Kidney epithelial cell (primary cell): ENCODE data around the gene APBB2. TPM values are rescaled to one million over a fixed set of nuclear protein-coding genes. Genes with fewer than 3 reads are reported as not detected.

ENCODE experiments used
- DNase-seq: peaks from one replicate; pipeline ENCODE4 v3.0.0-alpha.2; 2010; ENCODE audit warnings: low read depth
- H3K27me3 ChIP-seq: 2 replicates; pipeline ENCODE4 v1.6.0; 2011; ENCODE audit warnings: low read length; ENCODE audit not compliant: control insufficient read depth, insufficient read depth
- H3K36me3 ChIP-seq: 2 replicates; pipeline ENCODE4 v1.5.1; 2011; ENCODE audit warnings: low read length; ENCODE audit not compliant: control insufficient read depth, insufficient read depth
- H3K4me3 ChIP-seq: 2 replicates; pipeline ENCODE4 v1.5.1; 2011; ENCODE audit warnings: low read depth, mild to moderate bottlenecking, control low read depth, low read length
- total RNA-seq: library from RNA; depleted of rRNA; stranded (reverse); fragments of >200 nt; gene quantifications from 2 replicates; pipeline ENCODE4 v1.2.3, GENCODE V29; 2015
- TF ChIP-seq, protein P1 (sequence below): IDR thresholded peaks from 2 replicates; pipeline ENCODE4 v1.5.1; 2011; ENCODE audit warnings: mild to moderate bottlenecking, moderate library complexity, low read length, control low read depth, inconsistent platforms; ENCODE audit not compliant: insufficient read depth, poor library complexity, severe bottlenecking

APBB2 gene
- total RNA-seq, 1 donor from 2014 or later, result 52.0 TPM

DNA sequence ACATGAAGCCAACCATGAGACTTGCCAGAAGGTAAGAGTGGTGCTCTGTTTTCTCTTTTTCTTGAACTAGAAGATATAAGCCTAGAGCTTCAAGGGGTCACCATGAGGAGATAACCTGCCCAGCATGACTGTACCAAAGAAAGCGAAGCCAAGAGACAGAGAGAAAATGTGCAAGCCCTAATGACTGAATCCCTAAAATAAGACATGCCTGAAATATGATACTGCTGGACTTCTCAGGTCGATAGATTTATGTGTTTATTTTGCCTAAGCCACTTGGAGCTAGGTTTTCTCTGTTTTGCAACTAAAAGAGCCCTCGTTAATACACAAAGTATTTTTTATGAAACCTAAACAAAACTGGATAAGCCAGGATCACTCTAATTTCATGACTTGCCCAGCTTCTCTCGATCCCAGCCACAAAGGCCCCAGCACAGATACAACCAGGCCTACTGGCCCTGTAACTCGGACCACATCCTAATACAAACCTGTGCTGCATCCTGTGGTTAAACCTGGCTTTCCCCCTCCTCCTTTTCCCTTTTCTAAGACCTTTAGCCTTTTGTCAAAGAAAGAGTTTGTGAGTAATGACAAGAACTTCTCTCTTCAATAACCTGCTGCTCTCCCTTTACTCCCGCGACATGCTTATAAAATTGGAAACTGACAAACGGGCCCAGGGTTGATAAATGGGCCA lies 185.8 kb downstream of the APBB2 start:
- Histone ChIP-seq H3K36me3 (no peaks in the 10 kb centered on the region), H3K27me3 (no peaks in the 10 kb centered on the region), H3K4me3 (no peak overlapping the region)
- TF ChIP-seq, protein P1, sequence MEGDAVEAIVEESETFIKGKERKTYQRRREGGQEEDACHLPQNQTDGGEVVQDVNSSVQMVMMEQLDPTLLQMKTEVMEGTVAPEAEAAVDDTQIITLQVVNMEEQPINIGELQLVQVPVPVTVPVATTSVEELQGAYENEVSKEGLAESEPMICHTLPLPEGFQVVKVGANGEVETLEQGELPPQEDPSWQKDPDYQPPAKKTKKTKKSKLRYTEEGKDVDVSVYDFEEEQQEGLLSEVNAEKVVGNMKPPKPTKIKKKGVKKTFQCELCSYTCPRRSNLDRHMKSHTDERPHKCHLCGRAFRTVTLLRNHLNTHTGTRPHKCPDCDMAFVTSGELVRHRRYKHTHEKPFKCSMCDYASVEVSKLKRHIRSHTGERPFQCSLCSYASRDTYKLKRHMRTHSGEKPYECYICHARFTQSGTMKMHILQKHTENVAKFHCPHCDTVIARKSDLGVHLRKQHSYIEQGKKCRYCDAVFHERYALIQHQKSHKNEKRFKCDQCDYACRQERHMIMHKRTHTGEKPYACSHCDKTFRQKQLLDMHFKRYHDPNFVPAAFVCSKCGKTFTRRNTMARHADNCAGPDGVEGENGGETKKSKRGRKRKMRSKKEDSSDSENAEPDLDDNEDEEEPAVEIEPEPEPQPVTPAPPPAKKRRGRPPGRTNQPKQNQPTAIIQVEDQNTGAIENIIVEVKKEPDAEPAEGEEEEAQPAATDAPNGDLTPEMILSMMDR, result no peak
- no peak for DNase-seq

GRCh38 chr4:41026971-41027370 lies 187.4 kb downstream of the APBB2 start:
- Histone ChIP-seq H3K36me3 (no peaks in the 10 kb centered on the region), H3K27me3 (no peaks in the 10 kb centered on the region), H3K4me3 (no peak overlapping the region)
- no peak for DNase-seq
- TF ChIP-seq, protein P1, result no peak

DNA sequence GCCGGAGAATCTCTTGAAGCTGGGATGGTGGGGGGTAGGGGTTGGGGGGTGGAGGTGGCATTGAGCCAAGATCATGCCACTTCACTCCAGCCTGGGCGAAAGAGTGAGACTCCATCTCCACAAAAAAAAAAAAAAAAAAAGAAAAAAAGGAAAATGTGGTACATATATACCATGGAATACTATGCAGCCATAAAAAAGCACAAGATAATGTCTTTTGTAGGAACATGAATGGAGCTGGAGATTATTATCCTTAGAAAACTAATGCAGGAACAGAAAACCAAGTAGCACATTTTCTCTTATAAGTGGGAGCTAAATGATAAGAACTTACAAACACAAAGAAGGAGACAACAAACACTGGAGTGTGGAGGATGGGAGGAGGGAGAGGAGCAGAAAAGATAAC lies 188.5 kb downstream of the APBB2 start:
- H3K36me3 ChIP-seq, result no peaks in the 10 kb centered on the region
- no peak for DNase-seq
- H3K27me3 ChIP-seq, result no peaks in the 10 kb centered on the region
- TF ChIP-seq, protein P1, result no peak
- no peak overlapping the region for H3K4me3 ChIP-seq

DNA sequence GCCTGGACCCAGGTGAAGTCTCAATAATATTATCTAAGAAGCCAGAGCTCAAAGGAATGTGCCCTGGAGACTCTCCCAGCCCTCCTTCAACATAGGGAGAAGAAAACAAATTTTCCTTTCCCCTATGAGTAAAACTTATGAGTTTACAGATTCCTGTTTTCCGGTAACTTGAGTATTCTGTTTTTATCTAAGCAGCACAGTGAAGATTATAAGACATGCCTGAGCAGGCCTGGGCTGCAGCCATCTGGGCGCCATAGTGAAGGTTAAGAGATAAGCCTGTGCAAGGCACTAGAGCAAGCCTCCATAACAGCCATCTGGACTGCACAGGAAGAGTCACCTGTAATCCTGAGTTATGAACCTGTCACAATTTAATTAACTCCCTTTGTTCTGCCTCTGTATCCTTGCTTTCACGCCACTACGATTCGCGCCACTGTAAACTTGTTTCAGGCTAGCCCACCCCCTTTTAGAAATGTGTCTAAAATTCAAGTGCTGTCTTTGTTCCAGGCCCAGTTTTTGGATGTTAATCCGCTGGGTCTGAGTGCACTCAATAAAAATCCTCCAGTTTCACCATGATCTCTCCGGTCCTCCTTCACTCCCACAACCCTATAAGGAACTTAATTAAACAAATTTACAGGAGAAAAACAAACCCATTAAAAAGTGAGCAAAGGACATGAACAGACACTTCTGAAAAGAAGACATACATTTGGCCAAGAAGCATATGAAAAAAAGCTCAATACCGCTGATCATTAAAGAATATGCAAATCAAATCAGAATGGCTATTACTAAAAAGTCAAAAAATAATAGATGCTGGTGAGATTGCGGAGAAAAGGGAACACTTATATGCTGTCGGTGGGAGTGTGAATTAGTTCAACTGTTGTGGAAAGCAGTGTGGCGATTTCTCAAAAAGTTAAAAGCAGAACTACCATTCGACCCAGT lies 189.5 kb downstream of the APBB2 start:
- TF ChIP-seq, protein P1, result no peak
- no peaks in the 10 kb centered on the region for H3K27me3 ChIP-seq
- no peak overlapping the region for H3K4me3 ChIP-seq
- no peaks in the 10 kb centered on the region for H3K36me3 ChIP-seq
- DNase-seq, result no peak

- H3K4me3 ChIP-seq, result no peak overlapping the region
- TF ChIP-seq, protein P1, result no peak
- H3K27me3 ChIP-seq, result no peaks in the 10 kb centered on the region
- H3K36me3 ChIP-seq, result no peaks in the 10 kb centered on the region
- DNase-seq, result no peak
Observed at GRCh38 chr4:41022116-41022515, 192.2 kb downstream of the APBB2 start.
